ENCODE data around the gene CFAP161. TPM values are rescaled to one million over a fixed set of nuclear protein-coding genes. Genes with fewer than 3 reads are reported as not detected.

The CFAP161 gene
- polyA plus RNA-seq, 2 donors = 0.02 to 0.18 TPM

DNA sequence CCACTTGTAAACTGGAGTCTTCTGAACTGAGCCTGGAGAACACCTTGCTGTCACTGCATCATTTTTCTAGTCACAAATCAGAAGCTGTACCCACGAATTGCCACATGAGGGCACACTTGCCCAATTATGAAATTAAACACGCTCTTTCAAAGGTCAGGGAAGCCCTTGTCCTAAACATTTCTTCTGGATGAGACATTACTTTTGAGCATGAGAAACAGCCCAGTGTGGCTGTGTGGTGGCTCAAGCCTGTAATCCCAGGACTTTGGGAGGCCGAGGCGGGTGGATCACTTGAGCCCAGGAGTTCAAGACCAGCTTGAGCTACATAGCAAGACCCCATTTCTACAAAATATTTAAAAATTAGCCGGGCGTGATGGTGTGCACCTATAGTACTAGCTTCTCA, 27.5 kb upstream of the CFAP161 start:
- Histone ChIP-seq H3K27me3 (ENCODE audit: control insufficient read depth in 1 of 2, insufficient read depth in 2 of 2, low read length in 2 of 2) (no peaks in the 10 kb centered on the region), H3K4me1 (ENCODE audit: control insufficient read depth in 2 of 2, insufficient read depth in 2 of 2, low read length in 1 of 2) (no peaks in the 10 kb centered on the region), H3K36me3 (ENCODE audit: control insufficient read depth in 2 of 2, insufficient read depth in 2 of 2, low read length in 1 of 2) (no peaks in the 10 kb centered on the region), H3K4me3 (ENCODE audit: low read depth in 1 of 2, low read length in 2 of 2) (no peak overlapping the region), H3K9me3 (ENCODE audit: control insufficient read depth in 2 of 2, insufficient read depth in 1 of 2, low read depth in 1 of 2, low read length in 1 of 2) (no peaks in the 10 kb centered on the region), H3K27ac (ENCODE audit: low read depth in 2 of 2, low read length in 1 of 2) (no peak overlapping the region)
- 37 to 45% methylated on average over 6 of the region's 6 CpGs for WGBS, 2 donors

DNA sequence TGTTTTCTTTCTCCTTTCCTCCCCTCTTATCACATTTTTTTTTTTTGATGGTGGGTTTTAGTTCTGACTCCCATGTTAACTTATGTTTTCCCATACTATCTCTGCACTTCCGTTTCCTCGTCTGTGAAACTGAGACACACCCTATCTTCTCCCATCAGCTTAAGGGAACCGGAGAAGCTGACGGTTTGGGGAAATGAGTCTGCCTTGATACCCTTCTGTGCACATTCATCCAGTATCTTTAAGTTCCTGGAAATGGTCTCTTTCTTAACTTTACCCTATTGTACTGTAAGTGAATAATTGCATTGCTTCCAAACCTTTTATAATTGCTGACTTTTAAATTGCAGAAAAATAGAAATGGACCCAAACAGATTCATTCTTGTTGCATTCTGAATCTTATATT, 26.2 kb upstream of the CFAP161 start:
- no peaks in the 10 kb centered on the region for H3K4me1 ChIP-seq (ENCODE audit: control insufficient read depth in 2 of 2, insufficient read depth in 2 of 2, low read length in 1 of 2)
- no peak overlapping the region for H3K4me3 ChIP-seq (ENCODE audit: low read depth in 1 of 2, low read length in 2 of 2)
- no peaks in the 10 kb centered on the region for H3K36me3 ChIP-seq (ENCODE audit: control insufficient read depth in 2 of 2, insufficient read depth in 2 of 2, low read length in 1 of 2)
- no peaks in the 10 kb centered on the region for H3K9me3 ChIP-seq (ENCODE audit: control insufficient read depth in 2 of 2, insufficient read depth in 1 of 2, low read depth in 1 of 2, low read length in 1 of 2)
- no peak overlapping the region for H3K27ac ChIP-seq (ENCODE audit: low read depth in 2 of 2, low read length in 1 of 2)
- WGBS, 2 donors = 71 to 74% methylated on average over 4 of the region's 4 CpGs
- no peaks in the 10 kb centered on the region for H3K27me3 ChIP-seq (ENCODE audit: control insufficient read depth in 1 of 2, insufficient read depth in 2 of 2, low read length in 2 of 2)

DNA sequence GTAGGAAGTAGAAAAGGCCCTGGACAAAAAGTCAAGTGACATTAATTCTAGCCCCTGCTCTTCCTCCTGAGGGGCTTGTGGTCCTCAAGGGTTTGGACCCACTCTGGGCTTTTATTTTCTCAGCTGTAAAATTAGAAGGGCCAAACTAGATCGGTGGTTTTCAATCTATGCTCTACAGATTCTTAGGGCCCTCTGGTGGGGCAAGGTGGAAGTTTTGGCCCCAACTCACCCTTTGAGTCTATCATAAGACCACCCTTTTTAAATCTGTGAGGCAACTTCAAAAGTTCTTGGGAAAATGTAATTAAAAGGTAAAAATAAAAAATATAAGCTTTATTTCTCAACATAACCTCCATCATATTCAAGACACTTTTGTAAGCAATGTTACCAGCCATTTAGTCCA, 25.6 kb upstream of the CFAP161 start:
- whole genome bisulfite sequencing, 2 donors = 18 to 38% methylated on average over 1 of the region's 1 CpG
- Histone ChIP-seq H3K27ac (ENCODE audit: low read depth in 2 of 2, low read length in 1 of 2) (no peak overlapping the region), H3K4me3 (ENCODE audit: low read depth in 1 of 2, low read length in 2 of 2) (no peak overlapping the region), H3K36me3 (ENCODE audit: control insufficient read depth in 2 of 2, insufficient read depth in 2 of 2, low read length in 1 of 2) (no peaks in the 10 kb centered on the region), H3K27me3 (ENCODE audit: control insufficient read depth in 1 of 2, insufficient read depth in 2 of 2, low read length in 2 of 2) (no peaks in the 10 kb centered on the region), H3K4me1 (ENCODE audit: control insufficient read depth in 2 of 2, insufficient read depth in 2 of 2, low read length in 1 of 2) (no peaks in the 10 kb centered on the region), H3K9me3 (ENCODE audit: control insufficient read depth in 2 of 2, insufficient read depth in 1 of 2, low read depth in 1 of 2, low read length in 1 of 2) (no peaks in the 10 kb centered on the region)

- Histone ChIP-seq H3K27me3 (ENCODE audit: control insufficient read depth in 1 of 2, insufficient read depth in 2 of 2, low read length in 2 of 2) (no peaks in the 10 kb centered on the region), H3K4me3 (ENCODE audit: low read depth in 1 of 2, low read length in 2 of 2) (no peak overlapping the region), H3K27ac (ENCODE audit: low read depth in 2 of 2, low read length in 1 of 2) (peak overlapping the region in 1 of 2 donors; percentile 58), H3K36me3 (ENCODE audit: control insufficient read depth in 2 of 2, insufficient read depth in 2 of 2, low read length in 1 of 2) (no peaks in the 10 kb centered on the region), H3K4me1 (ENCODE audit: control insufficient read depth in 2 of 2, insufficient read depth in 2 of 2, low read length in 1 of 2) (no peaks in the 10 kb centered on the region), H3K9me3 (ENCODE audit: control insufficient read depth in 2 of 2, insufficient read depth in 1 of 2, low read depth in 1 of 2, low read length in 1 of 2) (no peaks in the 10 kb centered on the region)
- 45 to 47% methylated on average over 4 of the region's 4 CpGs for WGBS, 2 donors
These were observed 23.1 kb upstream of the CFAP161 start for GRCh38 chr15:81111018-81111417.

- Histone ChIP-seq H3K9me3 (ENCODE audit: control insufficient read depth in 2 of 2, insufficient read depth in 1 of 2, low read depth in 1 of 2, low read length in 1 of 2) (no peaks in the 10 kb centered on the region), H3K27ac (ENCODE audit: low read depth in 2 of 2, low read length in 1 of 2) (peak overlapping the region; percentile 58 to 59)
- 36 to 61% methylated on average over 6 of the region's 6 CpGs for WGBS, 2 donors
These were observed 22.3 kb upstream of the CFAP161 start for GRCh38 chr15:81111510-81112470.

DNA sequence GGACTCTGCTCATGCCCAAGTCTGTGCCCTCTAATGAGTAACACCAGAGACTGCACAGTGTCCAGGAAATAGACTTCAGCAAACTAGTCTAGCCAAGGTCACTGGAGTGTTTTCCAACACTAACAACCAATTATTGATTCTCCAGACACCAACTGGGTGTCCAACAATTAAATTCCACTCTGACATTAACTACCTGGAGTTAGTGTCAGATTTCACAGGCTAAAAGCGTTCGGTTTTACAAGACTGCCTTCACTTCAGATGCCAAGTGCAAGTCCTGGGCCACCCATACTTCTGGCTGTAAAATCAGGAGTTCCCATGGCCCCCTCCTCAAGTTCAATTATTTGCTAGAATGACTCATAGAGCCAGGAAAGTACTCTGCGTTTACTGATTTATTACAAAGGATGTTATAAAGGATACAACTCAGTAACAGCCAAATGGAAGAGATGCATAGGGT, 20.8 kb upstream of the CFAP161 start:
- peaks cover 0 to 1% of the 10 kb centered on the region in 2 donors for H3K4me1 ChIP-seq (ENCODE audit: control insufficient read depth in 2 of 2, insufficient read depth in 2 of 2, low read length in 1 of 2)
- no peak overlapping the region for H3K27ac ChIP-seq (ENCODE audit: low read depth in 2 of 2, low read length in 1 of 2)
- 57 to 63% methylated on average over 3 of the region's 3 CpGs for WGBS, 2 donors
- H3K27me3 ChIP-seq (ENCODE audit: control insufficient read depth in 1 of 2, insufficient read depth in 2 of 2, low read length in 2 of 2) = peaks cover 0 to 1% of the 10 kb centered on the region in 2 donors
- H3K36me3 ChIP-seq (ENCODE audit: control insufficient read depth in 2 of 2, insufficient read depth in 2 of 2, low read length in 1 of 2) = no peaks in the 10 kb centered on the region
- H3K4me3 ChIP-seq (ENCODE audit: low read depth in 1 of 2, low read length in 2 of 2) = no peak overlapping the region
- H3K9me3 ChIP-seq (ENCODE audit: control insufficient read depth in 2 of 2, insufficient read depth in 1 of 2, low read depth in 1 of 2, low read length in 1 of 2) = no peaks in the 10 kb centered on the region

More at GRCh38 chr15:81111510-81112470, 22.3 kb upstream of the CFAP161 start:
- no peaks in the 10 kb centered on the region for H3K27me3 ChIP-seq (ENCODE audit: control insufficient read depth in 1 of 2, insufficient read depth in 2 of 2, low read length in 2 of 2)
- H3K4me1 ChIP-seq (ENCODE audit: control insufficient read depth in 2 of 2, insufficient read depth in 2 of 2, low read length in 1 of 2) = no peaks in the 10 kb centered on the region
- no peaks in the 10 kb centered on the region for H3K36me3 ChIP-seq (ENCODE audit: control insufficient read depth in 2 of 2, insufficient read depth in 2 of 2, low read length in 1 of 2)
- H3K4me3 ChIP-seq (ENCODE audit: low read depth in 1 of 2, low read length in 2 of 2) = no peak overlapping the region

GRCh38 chr15:81113861-81114291, 20.2 kb upstream of the CFAP161 start:
- Histone ChIP-seq H3K27me3 (ENCODE audit: control insufficient read depth in 1 of 2, insufficient read depth in 2 of 2, low read length in 2 of 2) (peaks cover 0 to 5% of the 10 kb centered on the region in 2 donors), H3K4me3 (ENCODE audit: low read depth in 1 of 2, low read length in 2 of 2) (no peak overlapping the region), H3K36me3 (ENCODE audit: control insufficient read depth in 2 of 2, insufficient read depth in 2 of 2, low read length in 1 of 2) (no peaks in the 10 kb centered on the region), H3K4me1 (ENCODE audit: control insufficient read depth in 2 of 2, insufficient read depth in 2 of 2, low read length in 1 of 2) (peaks cover 2 to 4% of the 10 kb centered on the region in 2 donors), H3K9me3 (ENCODE audit: control insufficient read depth in 2 of 2, insufficient read depth in 1 of 2, low read depth in 1 of 2, low read length in 1 of 2) (no peaks in the 10 kb centered on the region), H3K27ac (ENCODE audit: low read depth in 2 of 2, low read length in 1 of 2) (no peak overlapping the region)
- 34 to 35% methylated on average over 3 of the region's 3 CpGs for WGBS, 2 donors

DNA sequence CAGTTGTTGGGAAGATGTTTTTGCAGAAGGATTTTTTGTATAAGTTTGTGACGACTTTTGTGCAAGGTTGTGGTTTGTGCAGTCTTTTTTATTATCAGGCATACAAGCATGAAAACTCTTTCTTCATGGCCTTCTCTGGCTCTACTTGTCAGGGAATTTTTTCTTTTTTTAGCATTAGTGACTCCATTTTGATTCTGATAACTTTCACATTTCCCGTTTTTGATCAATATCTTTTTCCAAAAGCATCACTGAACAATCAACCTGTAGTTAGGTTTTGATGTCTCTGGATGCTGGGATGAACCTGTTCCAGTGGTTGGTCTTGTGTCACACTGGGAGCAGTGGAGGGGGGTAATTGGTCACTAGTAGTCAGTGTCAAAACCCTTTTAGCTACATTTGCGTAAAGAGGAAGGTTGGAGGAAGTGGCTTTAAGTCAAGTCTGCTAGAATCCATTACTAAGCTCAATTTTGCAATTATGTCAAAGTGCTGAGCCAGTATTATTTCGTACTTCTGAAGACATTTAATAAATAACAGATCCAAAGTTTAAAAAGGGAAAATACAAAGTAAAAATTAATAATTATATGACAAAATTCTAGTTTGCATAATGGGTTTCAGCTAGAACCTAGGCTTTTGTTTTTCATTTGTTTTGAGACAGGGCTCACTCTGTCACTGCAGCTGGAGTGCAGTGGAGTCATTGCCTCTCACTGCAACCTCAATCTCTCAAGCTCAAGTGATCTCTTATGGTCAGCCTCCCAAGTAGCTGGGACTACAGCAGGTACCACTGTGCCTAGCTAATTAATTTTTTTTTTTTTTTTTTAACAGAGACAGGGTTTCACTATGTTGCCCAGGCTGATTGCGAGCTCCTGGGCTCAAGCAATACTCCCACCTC, 18.8 kb upstream of the CFAP161 start:
- H3K27ac ChIP-seq (ENCODE audit: low read depth in 2 of 2, low read length in 1 of 2) = no peak overlapping the region
- H3K36me3 ChIP-seq (ENCODE audit: control insufficient read depth in 2 of 2, insufficient read depth in 2 of 2, low read length in 1 of 2) = no peaks in the 10 kb centered on the region
- H3K27me3 ChIP-seq (ENCODE audit: control insufficient read depth in 1 of 2, insufficient read depth in 2 of 2, low read length in 2 of 2) = peaks cover 0 to 5% of the 10 kb centered on the region in 2 donors
- H3K9me3 ChIP-seq (ENCODE audit: control insufficient read depth in 2 of 2, insufficient read depth in 1 of 2, low read depth in 1 of 2, low read length in 1 of 2) = no peaks in the 10 kb centered on the region
- H3K4me3 ChIP-seq (ENCODE audit: low read depth in 1 of 2, low read length in 2 of 2) = no peak overlapping the region
- 82 to 89% methylated on average over 5 of the region's 5 CpGs for WGBS, 2 donors
- peaks cover 2 to 4% of the 10 kb centered on the region in 2 donors for H3K4me1 ChIP-seq (ENCODE audit: control insufficient read depth in 2 of 2, insufficient read depth in 2 of 2, low read length in 1 of 2)

GRCh38 chr15:81117136-81117535, 16.9 kb upstream of the CFAP161 start:
- Histone ChIP-seq H3K9me3 (ENCODE audit: control insufficient read depth in 2 of 2, insufficient read depth in 1 of 2, low read depth in 1 of 2, low read length in 1 of 2) (no peaks in the 10 kb centered on the region), H3K4me3 (ENCODE audit: low read depth in 1 of 2, low read length in 2 of 2) (no peak overlapping the region), H3K4me1 (ENCODE audit: control insufficient read depth in 2 of 2, insufficient read depth in 2 of 2, low read length in 1 of 2) (peaks cover 2 to 4% of the 10 kb centered on the region in 2 donors), H3K27me3 (ENCODE audit: control insufficient read depth in 1 of 2, insufficient read depth in 2 of 2, low read length in 2 of 2) (peaks cover 0 to 5% of the 10 kb centered on the region in 2 donors), H3K36me3 (ENCODE audit: control insufficient read depth in 2 of 2, insufficient read depth in 2 of 2, low read length in 1 of 2) (no peaks in the 10 kb centered on the region), H3K27ac (ENCODE audit: low read depth in 2 of 2, low read length in 1 of 2) (no peak overlapping the region)
- WGBS, 2 donors = 65 to 77% methylated on average over 3 of the region's 3 CpGs
